Kidney epithelial cell (primary cell): ENCODE measurements around the gene RPL19. TPM values are rescaled to one million over a fixed set of nuclear protein-coding genes. Genes with fewer than 3 reads are reported as not detected.

Source experiments
- DNase-seq: peaks from one replicate; pipeline ENCODE4 v3.0.0-alpha.2; 2010; ENCODE audit warnings: low read depth
- H3K27me3 ChIP-seq: 2 replicates; pipeline ENCODE4 v1.6.0; 2011; ENCODE audit warnings: low read length; ENCODE audit not compliant: control insufficient read depth, insufficient read depth
- H3K36me3 ChIP-seq: 2 replicates; pipeline ENCODE4 v1.5.1; 2011; ENCODE audit warnings: low read length; ENCODE audit not compliant: control insufficient read depth, insufficient read depth
- H3K4me3 ChIP-seq: 2 replicates; pipeline ENCODE4 v1.5.1; 2011; ENCODE audit warnings: low read depth, mild to moderate bottlenecking, control low read depth, low read length
- CTCF ChIP-seq: IDR thresholded peaks from 2 replicates; pipeline ENCODE4 v1.5.1; 2011; ENCODE audit warnings: mild to moderate bottlenecking, moderate library complexity, low read length, control low read depth, inconsistent platforms; ENCODE audit not compliant: insufficient read depth, poor library complexity, severe bottlenecking
- total RNA-seq: library from RNA; depleted of rRNA; stranded (reverse); fragments of >200 nt; gene quantifications from 2 replicates; pipeline ENCODE4 v1.2.3, GENCODE V29; 2015

RPL19 gene
- total RNA-seq, 1 donor from 2014 or later = 4,555 TPM

GRCh38 chr17:39252788-39253460 lies 52.8 kb downstream of the RPL19 start:
- Histone ChIP-seq H3K4me3 (no peak overlapping the region), H3K27me3 (no peaks in the 10 kb centered on the region), H3K36me3 (no peaks in the 10 kb centered on the region)
- TF ChIP-seq CTCF = no peak
- no peak for DNase-seq

Other genes with a start within 250 kb of the RPL19 start
- gene FBXO47, start 232.9 kb upstream of the RPL19 start, total RNA-seq = not detected in 2 replicates
- gene PLXDC1, start 48.6 kb upstream of the RPL19 start, total RNA-seq = under 0.01 and 0.67 TPM in 2 replicates
- not detected in 2 replicates for gene ARL5C, start 34.1 kb upstream of the RPL19 start, total RNA-seq
- 6.0 and 7.1 TPM in 2 replicates for gene CACNB1, start 2.6 kb upstream of the RPL19 start, total RNA-seq
- not detected in 2 replicates for gene STAC2, start 25.7 kb downstream of the RPL19 start, total RNA-seq
- gene FBXL20, start 201.3 kb downstream of the RPL19 start, total RNA-seq = 12.1 and 16.3 TPM in 2 replicates